ENCODE results near the gene CCDC59.
"Not testable (repeated sequence)": the region's sequence is repeated elsewhere in the genome, so short reads cannot be mapped to it uniquely, and the experiment has no call there.

Gene CCDC59, protein sequence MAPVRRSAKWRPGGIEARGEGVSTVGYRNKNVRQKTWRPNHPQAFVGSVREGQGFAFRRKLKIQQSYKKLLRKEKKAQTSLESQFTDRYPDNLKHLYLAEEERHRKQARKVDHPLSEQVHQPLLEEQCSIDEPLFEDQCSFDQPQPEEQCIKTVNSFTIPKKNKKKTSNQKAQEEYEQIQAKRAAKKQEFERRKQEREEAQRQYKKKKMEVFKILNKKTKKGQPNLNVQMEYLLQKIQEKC

DNA sequence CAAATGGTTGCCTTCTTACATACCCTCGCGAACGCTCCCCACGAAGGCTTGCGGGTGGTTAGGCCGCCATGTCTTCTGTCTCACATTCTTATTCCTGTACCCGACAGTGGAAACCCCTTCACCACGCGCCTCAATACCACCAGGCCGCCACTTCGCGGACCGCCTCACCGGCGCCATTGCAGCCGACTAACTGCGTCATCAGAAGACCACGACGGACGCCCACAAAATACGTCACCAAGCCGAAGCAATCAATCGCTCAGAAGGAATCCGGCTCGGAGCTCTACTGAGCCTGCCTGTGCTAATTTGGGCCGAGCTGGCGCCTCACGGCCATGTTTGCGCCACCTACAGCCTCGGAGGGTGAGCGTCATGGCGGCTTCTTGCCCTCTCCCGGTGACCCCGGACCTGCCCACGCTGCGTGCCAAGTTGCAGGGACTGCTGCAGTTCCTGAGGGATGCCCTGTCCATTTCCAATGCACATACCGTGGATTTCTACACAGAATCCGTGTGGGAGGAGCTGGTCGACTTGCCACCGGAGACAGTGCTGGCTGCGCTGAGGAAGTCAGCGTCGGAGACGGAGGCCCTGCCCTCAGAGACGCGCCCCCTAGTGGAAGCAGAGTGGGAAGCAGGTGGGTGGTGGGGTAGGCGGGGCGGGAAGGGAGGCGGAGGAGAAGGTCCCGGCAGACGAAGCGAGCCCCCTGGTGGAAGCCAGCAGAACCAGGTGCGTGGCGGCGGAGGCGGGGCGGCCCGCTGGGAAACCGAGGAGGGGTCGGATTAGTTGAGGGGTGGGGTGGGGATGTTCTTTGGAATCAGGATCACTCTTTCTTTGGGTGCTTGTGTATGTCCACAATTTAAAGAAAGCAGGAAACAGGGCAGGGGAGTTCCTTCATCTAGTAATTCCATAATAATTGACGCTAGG, at the start of gene CCDC59, which contains the start of gene METTL25:
CCDC59 (minus strand) TSS at position 188 of the 915 bp plus-strand sequence; CDS start at position 177, 11 bp downstream.
METTL25 (plus strand) TSS at position 330 of the 915 bp plus-strand sequence; CDS start at position 367, 37 bp downstream.
- DNase-seq = peak; percentile 93 to 97

DNA sequence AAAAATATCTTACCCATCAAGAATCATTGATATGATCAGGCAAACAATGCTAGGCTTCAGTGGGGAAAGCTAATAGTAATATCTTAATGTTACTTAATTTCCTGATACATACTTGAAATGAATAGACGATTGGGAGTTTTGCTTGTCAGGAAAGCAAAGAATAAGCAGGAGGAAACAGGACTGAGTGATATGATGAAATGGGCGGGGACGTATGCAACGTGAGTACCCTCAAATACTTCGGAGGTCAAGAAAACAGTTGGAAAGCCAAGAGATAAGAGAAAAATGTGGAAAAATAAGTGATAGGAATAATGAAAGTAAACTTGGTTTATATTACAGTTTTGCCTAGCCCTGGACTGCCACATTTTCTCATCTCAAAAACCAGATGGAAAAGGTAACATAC, 49.3 kb upstream of the CCDC59 start:
- DNase-seq = no peak

DNA sequence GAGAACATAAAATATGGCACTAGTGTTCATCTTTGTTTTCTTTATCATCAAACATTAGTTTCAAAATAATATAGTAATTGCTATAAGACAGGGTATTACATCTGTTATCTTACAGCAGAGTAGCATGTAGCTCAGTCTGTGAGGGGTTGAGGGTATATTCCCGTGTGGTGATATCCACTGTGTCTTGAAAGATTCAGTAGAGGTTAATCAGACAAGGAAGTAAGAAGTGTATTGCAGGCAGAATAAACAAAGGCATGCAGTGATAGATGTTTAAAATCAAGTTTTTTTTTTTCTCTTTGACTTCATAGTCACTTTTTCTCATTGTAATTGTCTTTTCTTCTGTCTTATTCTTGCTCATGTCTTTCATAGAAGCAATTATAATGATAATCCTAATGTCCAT, 48.5 kb upstream of the CCDC59 start:
- no peak for DNase-seq

DNA sequence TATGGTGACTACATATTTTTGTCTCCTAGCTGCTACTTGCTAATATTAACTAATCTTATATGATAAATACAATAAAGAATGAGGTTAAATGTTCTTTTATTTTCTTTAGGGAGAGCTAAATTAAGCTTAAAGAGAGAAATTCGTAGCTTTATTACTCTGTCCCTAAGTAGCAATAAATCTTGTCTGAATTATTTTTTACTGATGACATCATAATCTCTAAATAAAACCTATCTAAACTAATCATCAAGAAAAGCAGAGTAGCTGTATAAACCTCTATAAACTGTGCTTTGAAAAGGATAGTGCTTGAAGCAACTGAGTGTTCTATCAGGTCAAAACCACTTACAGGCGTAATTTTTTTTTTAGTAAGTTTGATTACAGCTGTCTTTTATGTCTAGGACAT, 42.6 kb upstream of the CCDC59 start:
- DNase-seq = no peak

DNA sequence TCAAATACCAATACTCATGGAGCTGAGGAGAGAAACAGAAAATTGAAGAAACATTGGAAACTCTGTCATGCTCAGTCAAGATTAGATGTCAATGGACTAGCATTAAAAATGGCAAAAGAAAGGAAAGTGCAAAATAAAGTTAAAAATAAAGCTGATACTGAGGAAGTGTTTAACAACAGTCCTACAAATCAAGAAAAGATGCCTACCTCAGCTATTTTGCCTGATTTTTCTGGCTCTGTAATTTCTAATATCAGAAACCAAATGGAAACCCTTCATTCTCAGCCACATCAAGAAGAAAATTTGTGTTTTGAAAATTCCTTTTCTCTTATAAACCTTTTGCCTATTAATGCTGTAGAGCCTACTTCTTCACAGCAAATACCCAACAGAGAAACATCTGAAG, 40.7 kb upstream of the CCDC59 start:
- no peak for DNase-seq

DNA sequence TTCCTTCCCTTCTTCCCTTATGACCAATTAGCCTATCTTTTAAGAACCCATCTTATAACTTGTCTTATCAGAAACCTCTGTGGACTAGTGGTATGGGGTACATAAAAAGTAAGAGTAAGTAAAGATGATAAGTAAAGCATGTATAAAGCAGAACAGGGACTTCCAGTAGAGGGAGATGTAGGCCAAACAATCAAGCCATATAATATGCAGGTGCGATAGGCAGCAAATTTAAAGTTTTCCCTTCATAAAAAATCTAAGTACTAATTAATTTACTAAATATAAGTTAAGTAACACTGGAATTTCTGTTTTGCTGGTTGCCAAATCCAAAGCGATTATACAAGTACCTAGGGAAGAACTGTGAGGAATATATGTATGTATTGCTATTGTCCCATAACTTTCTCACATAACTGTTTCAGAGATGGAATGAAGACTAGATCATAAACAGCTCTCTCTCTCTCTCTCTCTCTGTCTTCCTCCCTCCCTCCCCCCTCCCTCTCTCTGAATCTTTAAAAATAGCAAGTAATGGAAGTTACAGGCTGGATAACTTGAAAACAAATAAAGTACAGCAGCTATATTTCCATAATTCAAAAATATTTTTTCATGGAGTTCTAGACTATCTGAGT, 25.9 kb upstream of the CCDC59 start:
- peak in 1 of 2 experiments; percentile 44 for DNase-seq

DNA sequence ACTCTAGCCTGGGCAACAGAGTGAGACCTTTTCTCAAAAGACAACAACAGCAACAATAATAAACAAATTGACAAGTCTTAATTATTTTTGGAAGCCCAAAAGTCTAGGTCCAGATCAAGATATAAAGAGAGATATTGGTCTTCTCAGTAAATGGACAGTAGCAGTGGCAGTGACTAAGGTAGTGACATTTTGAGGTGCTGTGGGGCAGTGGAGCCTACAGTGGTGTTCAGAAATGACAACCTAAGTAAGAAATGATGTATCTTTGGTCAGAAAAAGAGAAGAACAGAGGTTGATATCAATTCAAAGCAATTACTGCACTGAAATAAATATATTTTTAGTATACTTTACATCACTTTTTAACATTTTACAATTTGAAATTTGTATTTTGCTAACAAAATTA, 20.8 kb upstream of the CCDC59 start:
- DNase-seq = no peak

DNA sequence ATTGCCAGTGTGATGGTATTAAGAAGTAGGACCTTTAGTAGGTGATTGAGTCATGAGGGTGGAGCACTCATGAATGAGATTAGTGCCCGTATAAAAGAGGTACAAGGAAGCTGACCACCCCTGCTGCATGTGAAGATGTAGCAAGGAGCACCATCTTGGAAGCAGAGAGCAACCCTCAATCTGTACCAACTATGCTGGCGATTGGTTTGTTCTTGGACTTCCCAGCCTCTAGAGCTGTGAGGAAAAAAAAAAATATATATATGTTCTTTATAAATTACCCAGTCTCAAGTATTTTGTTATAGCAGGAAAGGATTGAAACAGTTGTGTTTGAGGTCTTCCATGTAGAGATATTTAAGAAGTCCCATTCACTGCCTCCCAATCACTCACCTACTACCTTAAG, 17.0 kb upstream of the CCDC59 start:
- DNase-seq = no peak

DNA sequence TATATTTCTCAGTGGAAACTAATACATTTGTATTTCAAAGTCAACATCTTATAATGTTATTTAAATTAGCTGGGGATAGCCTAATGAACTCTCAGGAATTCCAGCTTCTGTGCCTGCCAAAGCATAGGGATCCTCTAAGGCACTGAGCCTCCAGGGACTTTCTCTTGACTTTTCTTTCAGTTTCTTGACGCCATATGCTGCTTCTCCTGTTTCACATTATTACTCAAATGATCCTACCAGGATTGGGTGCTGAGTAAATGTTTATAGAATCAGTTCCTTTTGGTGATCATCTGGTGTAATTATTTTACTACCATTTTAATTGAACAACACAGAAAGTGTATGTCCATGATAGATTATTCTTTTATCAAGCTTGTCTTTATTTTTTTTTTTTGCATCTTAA, 8.0 kb upstream of the CCDC59 start:
- no peak for DNase-seq

DNA sequence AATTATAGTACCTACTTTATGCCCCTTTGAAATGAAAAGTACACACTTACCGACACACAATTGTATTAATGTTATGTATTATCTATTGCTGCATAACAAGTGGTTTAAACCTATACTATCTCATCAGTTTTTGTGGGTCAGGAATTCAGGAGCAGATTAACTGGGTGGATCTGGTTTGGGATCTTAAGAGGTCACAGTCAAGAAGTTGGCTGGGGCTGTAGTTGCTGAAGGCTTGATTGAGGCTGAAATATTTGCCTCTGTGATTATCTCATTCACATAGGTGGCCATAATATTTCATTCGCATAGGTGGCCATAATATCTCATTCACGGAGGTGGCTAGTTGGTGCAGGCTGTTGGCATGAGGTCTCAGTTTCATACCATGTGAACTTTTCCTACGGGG, 5.8 kb upstream of the CCDC59 start:
- no peak for DNase-seq

DNA sequence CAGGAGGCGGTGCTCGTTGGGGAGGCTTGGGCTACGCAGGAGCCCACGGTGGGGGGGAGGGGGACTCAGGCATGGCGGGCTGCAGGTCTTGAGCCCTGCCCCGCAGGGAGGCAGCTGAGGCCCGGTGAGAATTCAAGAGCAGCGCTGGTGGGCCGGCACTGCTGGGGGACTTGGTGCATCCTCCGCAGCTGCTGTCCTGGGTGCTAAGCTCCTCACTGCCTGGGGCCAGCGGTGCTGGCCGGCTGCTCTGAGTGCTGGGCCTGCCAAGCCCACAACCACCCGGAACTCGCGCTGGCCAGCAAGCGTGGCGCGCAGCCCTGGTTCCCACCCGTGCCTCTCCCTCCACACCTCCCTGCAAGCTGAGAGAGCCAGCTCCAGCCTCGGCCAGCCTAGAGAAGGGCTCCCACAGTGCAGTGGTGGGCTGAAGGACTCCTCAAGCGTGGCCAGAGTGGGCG, 3.3 kb upstream of the CCDC59 start:
- no peak for DNase-seq

DNA sequence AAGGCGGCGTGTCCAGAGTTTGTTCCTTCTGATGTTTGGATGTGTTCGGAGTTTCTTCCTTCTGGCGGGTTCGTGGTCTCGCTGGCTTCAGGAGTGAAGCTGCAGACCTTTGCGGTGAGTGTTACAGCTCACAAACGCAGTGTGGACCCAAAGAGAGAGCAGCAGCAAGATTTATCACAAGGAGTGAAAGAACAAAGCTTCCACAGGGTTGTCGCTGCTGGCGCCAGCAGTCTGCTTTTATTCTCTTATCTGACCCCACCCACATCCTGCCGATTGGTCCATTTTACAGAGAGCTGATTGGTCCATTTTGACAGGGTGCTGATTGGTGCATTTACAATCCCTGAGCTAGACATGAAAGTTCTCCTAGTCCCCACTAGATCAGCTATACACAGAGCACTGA, 2.6 kb upstream of the CCDC59 start:
- DNase-seq = not testable (repeated sequence)

DNA sequence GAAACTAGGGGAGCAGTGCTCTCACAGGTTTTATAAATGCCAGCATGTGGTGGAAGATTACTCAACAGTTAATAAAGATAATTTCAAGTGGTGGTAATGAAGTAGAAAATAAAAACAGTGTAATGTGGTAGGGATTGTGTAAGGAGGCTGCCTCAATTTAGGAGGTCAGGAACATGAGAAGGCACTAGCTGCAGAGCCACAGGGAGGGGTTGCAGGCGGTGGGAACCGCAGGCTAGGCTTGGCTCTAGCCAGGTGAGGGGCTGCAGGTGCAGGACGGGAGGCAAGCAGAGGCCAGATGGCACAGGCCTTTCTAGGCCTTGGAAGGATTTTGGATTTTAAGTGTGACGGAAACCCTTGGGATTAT, 910 bp upstream of the CCDC59 start:
- DNase-seq = peak; percentile 55 to 59

DNA sequence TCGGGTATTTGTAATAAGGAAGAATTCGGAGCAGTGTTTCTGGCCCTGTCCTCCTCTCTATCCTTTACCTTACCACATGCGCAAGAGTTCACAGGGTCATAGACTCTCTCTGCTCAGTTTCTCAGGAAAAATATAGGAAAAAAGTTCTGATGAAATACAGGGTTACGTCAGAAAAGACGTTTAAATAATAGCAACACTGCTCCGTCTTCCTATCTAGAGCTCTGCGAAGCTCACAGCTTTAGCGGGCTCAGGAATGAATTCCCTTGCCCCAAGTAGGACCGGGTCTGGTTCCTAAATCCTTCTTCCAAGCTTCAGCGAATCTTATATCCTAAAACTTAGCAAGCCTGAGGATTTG, 365 bp downstream of the CCDC59 start:
- no peak for DNase-seq

DNA sequence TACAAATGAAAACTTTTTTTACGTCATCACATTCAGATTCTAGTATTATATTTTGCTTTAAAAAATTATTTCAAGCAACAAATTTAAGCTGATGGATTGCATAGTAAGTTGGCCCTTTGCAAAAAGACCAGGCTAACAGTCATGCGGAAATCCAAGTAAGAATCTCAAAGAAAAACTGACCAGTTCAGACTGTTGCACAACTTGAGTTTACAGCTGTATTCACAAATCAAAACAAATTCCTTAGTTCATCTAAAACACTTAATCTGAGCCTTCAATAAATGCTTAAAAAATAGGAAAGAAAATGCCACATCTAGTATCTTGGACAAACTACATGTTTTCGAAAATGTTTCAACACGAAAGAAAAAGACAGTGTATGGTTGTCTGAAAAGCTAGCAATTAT, 847 bp downstream of the CCDC59 start:
- DNase-seq = no peak

DNA sequence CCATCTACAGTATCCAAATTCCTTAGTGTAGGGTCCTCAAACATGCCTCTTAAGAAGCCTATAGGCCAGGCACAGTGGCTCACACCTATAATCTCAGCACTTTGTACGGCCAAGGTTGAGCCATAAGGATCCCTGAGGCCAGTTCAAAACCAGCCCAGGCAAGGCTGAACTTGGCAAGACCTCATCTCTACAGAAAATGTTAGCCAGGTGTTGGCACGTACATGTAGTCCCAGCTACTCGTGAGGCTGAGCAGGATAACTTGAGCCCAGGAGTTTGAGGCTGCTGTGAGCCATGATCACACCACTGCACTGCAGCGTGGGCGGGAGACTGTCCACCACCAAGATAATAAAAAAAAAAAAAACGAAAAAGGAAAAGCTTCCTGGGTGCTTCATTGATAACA, 6.8 kb downstream of the CCDC59 start:
- DNase-seq = no peak

DNA sequence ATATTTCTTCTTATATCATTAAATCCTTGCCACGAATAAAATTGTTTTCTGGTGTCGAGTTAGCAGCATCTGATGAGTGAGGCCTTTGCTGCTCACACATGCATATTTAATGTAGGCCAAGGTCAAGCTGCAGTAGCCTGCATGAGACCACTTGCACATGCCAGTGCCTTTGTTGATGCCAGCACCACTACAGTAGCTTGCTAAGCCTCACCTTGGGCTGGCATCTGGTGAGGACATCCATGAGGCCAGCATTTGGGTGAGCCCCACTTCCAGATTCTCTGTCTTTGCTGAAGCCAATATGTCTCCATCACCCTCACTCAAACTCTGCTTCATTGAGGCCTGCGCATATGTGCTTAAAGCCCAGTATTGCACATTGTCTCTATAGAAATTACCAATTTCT, 8.0 kb downstream of the CCDC59 start:
- no peak for DNase-seq

DNA sequence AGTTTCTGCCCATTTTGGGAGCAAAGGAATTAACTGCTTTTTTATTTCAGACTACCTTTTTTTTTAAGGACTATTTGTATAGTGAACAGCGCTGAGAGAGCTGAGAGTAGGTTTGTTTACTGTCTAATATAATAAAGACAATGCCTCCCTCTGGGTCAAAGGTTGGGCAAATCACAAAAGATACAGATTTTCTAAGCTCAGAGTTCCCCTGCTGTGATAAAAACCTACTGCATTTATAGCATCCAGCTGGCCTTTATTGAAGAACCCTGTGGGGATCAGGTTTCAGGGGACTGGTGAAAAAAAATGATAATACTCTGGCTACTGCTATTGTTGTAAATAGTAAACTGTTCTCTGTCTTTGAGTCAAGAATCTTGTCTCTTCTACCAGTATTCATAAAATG, 28.7 kb downstream of the CCDC59 start:
- peak in 1 of 2 experiments; percentile 26 for DNase-seq

DNA sequence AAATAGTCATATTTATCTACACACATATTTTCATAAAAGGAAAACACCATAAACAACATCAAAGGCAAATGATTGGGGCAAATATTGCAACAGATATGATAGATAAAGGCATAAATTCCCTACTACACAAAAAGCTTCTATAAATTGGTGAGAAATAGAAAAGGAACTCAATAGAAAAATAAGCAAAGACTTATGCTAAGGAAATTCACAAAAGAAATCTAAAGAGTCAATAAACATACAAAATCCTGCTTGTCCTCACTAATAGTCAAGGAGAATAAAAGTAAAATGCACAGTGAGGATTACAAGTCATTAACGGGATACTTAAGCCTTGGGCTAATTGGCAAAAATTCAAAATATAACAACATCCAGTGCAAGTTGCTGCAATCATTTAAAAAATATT, 30.3 kb downstream of the CCDC59 start:
- no peak for DNase-seq

DNA sequence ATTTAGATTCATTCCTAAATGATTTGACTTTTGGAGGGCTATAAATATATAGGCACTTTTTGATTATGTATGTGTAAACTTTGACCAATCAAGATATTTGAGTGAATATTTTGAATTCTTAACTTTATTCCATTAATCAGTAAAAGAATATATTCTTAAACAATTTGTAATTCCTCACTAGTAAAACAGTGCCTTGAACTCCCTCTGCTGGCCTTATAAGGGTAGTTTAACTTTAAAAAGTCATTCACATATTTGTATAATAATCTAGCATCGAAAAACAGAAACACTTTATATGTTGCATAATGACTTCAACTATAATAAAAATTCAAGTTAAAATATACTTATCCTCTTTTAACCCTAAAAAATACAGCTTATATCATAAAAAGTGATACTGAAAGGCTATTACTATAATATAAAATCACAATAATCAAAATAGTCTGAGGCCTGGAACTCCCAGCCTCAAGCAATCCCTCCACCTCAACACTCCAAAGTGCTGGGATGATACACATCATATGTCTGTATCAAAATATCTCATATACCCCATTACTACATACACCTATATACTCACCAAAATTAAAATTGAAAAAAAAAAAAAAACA, 31.2 kb downstream of the CCDC59 start:
- peak; percentile 6 to 35 for DNase-seq

DNA sequence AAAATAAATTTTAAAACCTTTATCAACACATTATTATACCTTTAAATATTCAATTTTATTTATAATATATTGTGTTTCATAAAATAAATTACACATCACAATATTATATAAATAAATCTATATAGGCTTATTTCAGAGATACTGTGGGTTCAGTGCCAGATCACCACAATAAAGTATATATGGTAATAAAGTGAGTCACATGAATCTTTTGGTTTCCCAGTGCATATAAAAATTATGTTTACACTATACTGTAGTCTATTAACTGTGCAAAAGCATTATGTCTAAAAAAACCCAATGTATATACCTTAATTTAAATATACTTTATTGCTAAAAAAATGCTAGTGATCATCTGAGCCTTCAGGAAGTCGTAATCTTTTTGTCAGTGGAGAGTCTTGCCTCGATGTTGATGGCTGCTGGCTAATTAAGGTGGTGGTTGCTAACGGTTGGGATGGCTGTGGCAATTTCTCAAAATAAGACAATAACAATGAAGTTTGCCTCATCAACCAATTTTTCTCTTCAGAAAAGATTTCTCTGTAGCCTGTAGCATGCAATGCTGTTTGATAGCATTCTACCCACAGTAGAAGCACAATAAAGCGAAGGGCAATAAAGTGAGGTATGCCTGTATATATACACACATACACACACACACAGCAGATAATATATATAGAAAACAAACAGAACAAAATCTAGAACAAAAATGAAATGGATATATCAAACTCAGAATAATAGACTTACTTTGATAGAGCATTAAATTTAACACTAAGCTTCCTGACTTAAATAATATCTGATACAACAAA, 32.4 kb downstream of the CCDC59 start:
- no peak for DNase-seq

DNA sequence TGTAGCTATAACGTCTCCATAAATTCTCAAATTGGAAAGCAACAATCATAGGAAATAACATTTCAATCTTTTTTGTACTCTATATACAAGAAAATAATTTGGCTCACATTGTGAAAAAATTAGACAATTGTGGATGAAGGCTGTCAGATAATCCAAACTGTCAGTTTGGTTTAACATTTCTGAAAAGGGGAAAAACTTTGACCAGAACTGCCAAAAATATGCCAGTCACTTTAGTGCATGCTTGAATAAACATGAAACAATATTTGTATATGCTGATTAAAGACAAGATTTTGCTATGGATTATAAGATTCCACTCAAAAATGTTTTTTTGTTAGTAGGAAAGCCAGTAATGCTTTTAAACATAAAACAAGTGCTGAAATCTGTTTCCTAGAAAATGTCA, 38.9 kb downstream of the CCDC59 start:
- no peak for DNase-seq

Measured in NCI-H526 (cell line).